OCI-LY7 (cell line): Measurements from ENCODE around the gene NPFF. TPM values are rescaled to one million over a fixed set of nuclear protein-coding genes. Genes with fewer than 3 reads are reported as not detected.

Source experiments
- BruUV-seq: library from RNA; stranded (reverse); fragments of 400-500 nt; replicated peaks from 2 replicates; lab custom pipeline; 2021; lab: Mats Ljungman, UMichigan
- CTCF ChIA-PET: fragments of 300-600 bp; sonication (Branson Sonifier 250); formaldehyde crosslinking; loops from one replicate; lab custom pipeline; 2022; ENCODE audit warnings: antibody characterized with exemption; ENCODE audit not compliant: unreplicated experiment; lab: Charles Lee
- POLR2A ChIA-PET: fragments of 300-600 bp; sonication (Branson Sonifier 250); formaldehyde crosslinking; loops from one replicate; lab custom pipeline; 2022; ENCODE audit warnings: antibody characterized with exemption; lab: Charles Lee
- DNase-seq: peaks from one replicate; pipeline ENCODE4 v3.0.0-alpha.2; 2015; ENCODE audit warnings: low spot score
- H2AFZ ChIP-seq: fragments of 200-600 bp; sonication (generic), shearing (Covaris generic); 2 replicates; pipeline ENCODE4 v1.6.1; 2014; ENCODE audit warnings: mild to moderate bottlenecking, antibody characterized with exemption, low read length, moderate library complexity
- H3K27ac ChIP-seq: fragments of 200-600 bp; sonication (generic); 2 replicates; pipeline ENCODE4 v1.5.1; 2014; ENCODE audit warnings: mixed run types, low read depth, mild to moderate bottlenecking, moderate library complexity, low read length, inconsistent platforms; ENCODE audit not compliant: poor library complexity, severe bottlenecking
- H3K36me3 ChIP-seq: fragments of 200-600 bp; sonication (generic); 2 replicates; pipeline ENCODE4 v1.6.1; 2014; ENCODE audit warnings: mild to moderate bottlenecking, antibody characterized with exemption, low read length, moderate library complexity, mixed read lengths; ENCODE audit not compliant: insufficient read depth
- H3K4me1 ChIP-seq: fragments of 200-600 bp; sonication (generic); 2 replicates; pipeline ENCODE4 v1.5.1; 2014; ENCODE audit warnings: mild to moderate bottlenecking, low read length; ENCODE audit not compliant: insufficient read depth, poor library complexity, severe bottlenecking
- H3K4me2 ChIP-seq: fragments of 200-600 bp; sonication (generic); 2 replicates; pipeline ENCODE4 v1.6.1; 2014; ENCODE audit warnings: mild to moderate bottlenecking, low read length
- H3K4me3 ChIP-seq: fragments of 200-600 bp; sonication (generic); 2 replicates; pipeline ENCODE4 v1.5.1; 2014; ENCODE audit warnings: mild to moderate bottlenecking, low read depth, low read length; ENCODE audit not compliant: poor library complexity, severe bottlenecking
- H3K79me2 ChIP-seq: fragments of 200-600 bp; sonication (generic); 2 replicates; pipeline ENCODE4 v1.6.1; 2016; ENCODE audit warnings: low read depth, mild to moderate bottlenecking, low read length, moderate library complexity, mixed read lengths; ENCODE audit not compliant: insufficient read depth
- H3K9me2 ChIP-seq: fragments of 200-600 bp; sonication (generic); 2 replicates; pipeline ENCODE4 v1.6.1; 2016; ENCODE audit warnings: mild to moderate bottlenecking, low read length, mixed read lengths; ENCODE audit not compliant: insufficient read depth
- H3K9me3 ChIP-seq: fragments of 200-600 bp; sonication (generic); 2 replicates; pipeline ENCODE4 v1.6.1; 2014; ENCODE audit warnings: mild to moderate bottlenecking, mixed run types, low read length, mixed read lengths
- H4K20me1 ChIP-seq: fragments of 200-600 bp; sonication (generic); 2 replicates; pipeline ENCODE4 v1.6.1; 2014; ENCODE audit warnings: mild to moderate bottlenecking, antibody characterized with exemption, low read length, moderate library complexity, mixed read lengths; ENCODE audit not compliant: insufficient read depth
- EZH2phosphoT487 ChIP-seq: fragments of 200-600 bp; sonication (generic); IDR thresholded peaks from 2 replicates; pipeline ENCODE4 v1.6.1; 2018; ENCODE audit warnings: low read depth, borderline replicate concordance, mild to moderate bottlenecking, mixed run types, antibody characterized with exemption, low read length, moderate library complexity, mixed read lengths
- intact Hi-C: fragments of 100-400 bp; cut with micrococcal nuclease; formaldehyde crosslinking; loops from one replicate; pipeline ENCODE4 v1.10.0; 2022; ENCODE audit not compliant: unreplicated experiment
- small RNA-seq: library from RNA; depleted of rRNA; stranded (forward); fragments of <200 nt; gene quantifications from one replicate; pipeline ENCODE3, GENCODE V24; 2014
- total RNA-seq, 2 experiments: library from RNA; depleted of rRNA in 1 of 2; stranded (reverse); fragments of >200 nt in 1 of 2; shearing (Covaris generic) in 1 of 2; gene quantifications; 2 replicates each; pipeline ENCODE4 v1.2.3, GENCODE V29; 2014 to 2022
- TF ChIP-seq, protein P1 (sequence below): fragments of 200-600 bp; sonication (generic); conservative IDR thresholded peaks from 2 replicates; pipeline ENCODE4 v1.5.1; 2014; ENCODE audit warnings: mild to moderate bottlenecking, antibody characterized with exemption, low read length, moderate library complexity, mixed read lengths

NPFF gene
- total RNA-seq, 2 experiments from 2014 or later = not detected

DNA sequence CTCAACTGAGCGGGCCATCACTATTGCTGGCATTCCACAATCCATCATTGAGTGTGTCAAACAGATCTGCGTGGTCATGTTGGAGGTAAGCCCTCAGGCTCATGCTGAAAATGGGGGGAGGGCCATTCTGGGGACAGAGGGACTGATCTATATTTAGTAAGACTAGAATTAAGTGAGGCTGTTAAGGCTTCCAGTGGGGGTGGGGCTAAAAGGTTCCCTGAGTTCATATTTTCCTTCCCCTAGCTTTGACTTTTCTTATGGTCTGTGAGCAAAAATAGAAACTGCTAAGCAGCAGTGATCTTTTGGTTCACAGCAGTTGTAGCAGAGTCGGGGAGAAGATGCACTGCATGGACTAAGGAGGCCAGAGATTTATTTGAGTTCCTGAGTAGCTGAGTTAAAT is 46.2 kb downstream of the NPFF start:
- H2AFZ ChIP-seq = no peak overlapping the region
- H3K4me1 ChIP-seq = peaks cover 4% of the 10 kb centered on the region
- H3K9me3 ChIP-seq = no peaks in the 10 kb centered on the region
- no peak overlapping the region for H3K27ac ChIP-seq
- no peaks in the 10 kb centered on the region for H3K9me2 ChIP-seq
- TF ChIP-seq EZH2phosphoT487 = no peak
- POLR2A ChIA-PET = interaction anchor here (1.1 to 1.8 kb wide), 2 partner anchors 14 to 15 kb away, joined by 4 to 7 read pairs; no protein-coding TSS in a partner anchor
- peaks cover 100% of the 10 kb centered on the region for H3K36me3 ChIP-seq
- intact Hi-C loops = no loop called here
- no peak overlapping the region for H3K4me3 ChIP-seq
- H3K4me2 ChIP-seq = no peak overlapping the region
- no peak for DNase-seq
- peaks cover 82% of the 10 kb centered on the region for H3K79me2 ChIP-seq
- CTCF ChIA-PET = no interaction called here
- BruUV-seq = no TSS peak
- peaks cover 51% of the 10 kb centered on the region for H4K20me1 ChIP-seq

DNA sequence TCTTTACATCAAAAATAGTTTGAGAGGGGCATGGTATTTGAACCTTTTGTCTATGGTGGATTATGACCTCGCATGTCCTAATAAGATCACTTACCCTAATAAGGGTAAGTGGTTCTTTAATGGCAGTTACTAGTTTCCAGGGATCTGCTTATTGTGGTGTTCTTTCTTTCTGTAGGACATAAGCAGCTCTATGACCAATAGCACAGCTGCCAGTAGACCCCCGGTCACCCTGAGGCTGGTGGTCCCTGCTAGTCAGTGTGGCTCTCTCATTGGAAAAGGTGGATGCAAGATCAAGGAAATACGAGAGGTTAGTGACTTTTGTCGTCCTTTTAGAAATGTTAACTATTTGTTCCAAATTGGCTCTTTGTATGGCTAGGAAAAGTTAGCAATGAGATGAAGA is 48.2 kb downstream of the NPFF start:
- Histone ChIP-seq H3K4me1 (peaks cover 9% of the 10 kb centered on the region), H3K9me2 (no peaks in the 10 kb centered on the region), H3K4me3 (no peak overlapping the region), H3K79me2 (peaks cover 96% of the 10 kb centered on the region), H3K27ac (no peak overlapping the region), H3K36me3 (peaks cover 100% of the 10 kb centered on the region), H3K9me3 (no peaks in the 10 kb centered on the region), H3K4me2 (no peak overlapping the region), H4K20me1 (peaks cover 62% of the 10 kb centered on the region), H2AFZ (no peak overlapping the region)
- no TSS peak for BruUV-seq
- intact Hi-C loops = no loop called here
- DNase-seq = no peak
- POLR2A ChIA-PET = interaction anchor here (0.9 kb wide), 1 partner anchor 14 kb away, joined by 3 read pairs; no protein-coding TSS in a partner anchor
- TF ChIP-seq EZH2phosphoT487 = no peak
- TF ChIP-seq, protein P1, sequence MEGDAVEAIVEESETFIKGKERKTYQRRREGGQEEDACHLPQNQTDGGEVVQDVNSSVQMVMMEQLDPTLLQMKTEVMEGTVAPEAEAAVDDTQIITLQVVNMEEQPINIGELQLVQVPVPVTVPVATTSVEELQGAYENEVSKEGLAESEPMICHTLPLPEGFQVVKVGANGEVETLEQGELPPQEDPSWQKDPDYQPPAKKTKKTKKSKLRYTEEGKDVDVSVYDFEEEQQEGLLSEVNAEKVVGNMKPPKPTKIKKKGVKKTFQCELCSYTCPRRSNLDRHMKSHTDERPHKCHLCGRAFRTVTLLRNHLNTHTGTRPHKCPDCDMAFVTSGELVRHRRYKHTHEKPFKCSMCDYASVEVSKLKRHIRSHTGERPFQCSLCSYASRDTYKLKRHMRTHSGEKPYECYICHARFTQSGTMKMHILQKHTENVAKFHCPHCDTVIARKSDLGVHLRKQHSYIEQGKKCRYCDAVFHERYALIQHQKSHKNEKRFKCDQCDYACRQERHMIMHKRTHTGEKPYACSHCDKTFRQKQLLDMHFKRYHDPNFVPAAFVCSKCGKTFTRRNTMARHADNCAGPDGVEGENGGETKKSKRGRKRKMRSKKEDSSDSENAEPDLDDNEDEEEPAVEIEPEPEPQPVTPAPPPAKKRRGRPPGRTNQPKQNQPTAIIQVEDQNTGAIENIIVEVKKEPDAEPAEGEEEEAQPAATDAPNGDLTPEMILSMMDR = no peak
- CTCF ChIA-PET = no interaction called here

Small RNAs within 50 kb of the gene (small RNA-seq; reads per million reads assigned to genes)
- not detected for gene AC023509.3

Other genes starting within 250 kb of the NPFF start
- gene ESPL1, start 239.2 kb downstream of the NPFF start, total RNA-seq (2014; rRNA removed; shearing (Covaris generic)) = 77.4 and 78.2 TPM in 2 replicates
- gene ESPL1, start 239.2 kb downstream of the NPFF start, total RNA-seq (2022) = 121 and 137 TPM in 2 replicates
- 348 and 394 TPM in 2 replicates for gene PFDN5, start 211.9 kb downstream of the NPFF start, total RNA-seq (2014; rRNA removed; shearing (Covaris generic))
- 264 TPM in 2 replicates for gene PFDN5, start 211.9 kb downstream of the NPFF start, total RNA-seq (2022)
- gene MYG1, start 207.8 kb downstream of the NPFF start, total RNA-seq (2014; rRNA removed; shearing (Covaris generic)) = 41.0 and 53.4 TPM in 2 replicates
- 59.3 and 64.9 TPM in 2 replicates for gene MYG1, start 207.8 kb downstream of the NPFF start, total RNA-seq (2022)
- 85.5 and 95.6 TPM in 2 replicates for gene AAAS, start 185.9 kb downstream of the NPFF start, total RNA-seq (2014; rRNA removed; shearing (Covaris generic))
- 94.5 and 109 TPM in 2 replicates for gene AAAS, start 185.9 kb downstream of the NPFF start, total RNA-seq (2022)
- gene SP7, start 171.1 kb downstream of the NPFF start, total RNA-seq (2014; rRNA removed; shearing (Covaris generic)) = 0.16 TPM in 1 of 2 replicates, not detected in the other
- 0.27 TPM in 1 of 2 replicates, not detected in the other for gene SP7, start 171.1 kb downstream of the NPFF start, total RNA-seq (2022)
- 47.3 and 58.9 TPM in 2 replicates for gene SP1, start 127.3 kb downstream of the NPFF start, total RNA-seq (2014; rRNA removed; shearing (Covaris generic))
- gene SP1, start 127.3 kb downstream of the NPFF start, total RNA-seq (2022) = 83.9 and 93.9 TPM in 2 replicates
- not detected in 2 replicates for gene AMHR2, start 83.6 kb downstream of the NPFF start, total RNA-seq (2014; rRNA removed; shearing (Covaris generic))
- not detected in 2 replicates for gene AMHR2, start 83.6 kb downstream of the NPFF start, total RNA-seq (2022)
- gene PRR13, start 65.8 kb downstream of the NPFF start, total RNA-seq (2014; rRNA removed; shearing (Covaris generic)) = 54.1 and 83.9 TPM in 2 replicates
- gene PRR13, start 65.8 kb downstream of the NPFF start, total RNA-seq (2022) = 219 and 230 TPM in 2 replicates
- gene PCBP2, start 55.4 kb downstream of the NPFF start, total RNA-seq (2014; rRNA removed; shearing (Covaris generic)) = 183 and 209 TPM in 2 replicates
- gene PCBP2, start 55.4 kb downstream of the NPFF start, total RNA-seq (2022) = 1,015 and 1,037 TPM in 2 replicates
- 7.2 TPM in 2 replicates for gene MAP3K12, start 8.0 kb downstream of the NPFF start, total RNA-seq (2014; rRNA removed; shearing (Covaris generic))
- gene MAP3K12, start 8.0 kb downstream of the NPFF start, total RNA-seq (2022) = 13.4 and 13.7 TPM in 2 replicates
- 49.1 and 62.6 TPM in 2 replicates for gene TARBP2, start 6.2 kb downstream of the NPFF start, total RNA-seq (2014; rRNA removed; shearing (Covaris generic))
- 41.8 and 45.9 TPM in 2 replicates for gene TARBP2, start 6.2 kb downstream of the NPFF start, total RNA-seq (2022)
- gene ATF7, start 118.9 kb upstream of the NPFF start, total RNA-seq (2014; rRNA removed; shearing (Covaris generic)) = 5.9 and 6.8 TPM in 2 replicates
- 23.2 and 26.5 TPM in 2 replicates for gene ATF7, start 118.9 kb upstream of the NPFF start, total RNA-seq (2022)
- 423 and 500 TPM in 2 replicates for gene ATP5MC2, start 168.6 kb upstream of the NPFF start, total RNA-seq (2014; rRNA removed; shearing (Covaris generic))
- gene ATP5MC2, start 168.6 kb upstream of the NPFF start, total RNA-seq (2022) = 374 and 417 TPM in 2 replicates
- 12.8 and 18.9 TPM in 2 replicates for gene CALCOCO1, start 220.0 kb upstream of the NPFF start, total RNA-seq (2014; rRNA removed; shearing (Covaris generic))
- gene CALCOCO1, start 220.0 kb upstream of the NPFF start, total RNA-seq (2022) = 25.1 and 30.9 TPM in 2 replicates
- 0.67 and 0.76 TPM in 2 replicates for gene CISTR, start 244.5 kb upstream of the NPFF start, total RNA-seq (2014; rRNA removed; shearing (Covaris generic))
- 1.3 and 3.2 TPM in 2 replicates for gene CISTR, start 244.5 kb upstream of the NPFF start, total RNA-seq (2022)